GM21723 (cell line): ENCODE data around the gene FAM124B.
"Not testable (repeated sequence)": the region's sequence is repeated elsewhere in the genome, so short reads cannot be mapped to it uniquely, and the experiment has no call there.

Experiments
- ATAC-seq: cut with Tn5 transposase; IDR thresholded peaks from one replicate; pipeline ENCODE4 v1.9.1; 2021; ENCODE audit warnings: mild to moderate bottlenecking, moderate library complexity; ENCODE audit not compliant: unreplicated experiment

Gene FAM124B

DNA sequence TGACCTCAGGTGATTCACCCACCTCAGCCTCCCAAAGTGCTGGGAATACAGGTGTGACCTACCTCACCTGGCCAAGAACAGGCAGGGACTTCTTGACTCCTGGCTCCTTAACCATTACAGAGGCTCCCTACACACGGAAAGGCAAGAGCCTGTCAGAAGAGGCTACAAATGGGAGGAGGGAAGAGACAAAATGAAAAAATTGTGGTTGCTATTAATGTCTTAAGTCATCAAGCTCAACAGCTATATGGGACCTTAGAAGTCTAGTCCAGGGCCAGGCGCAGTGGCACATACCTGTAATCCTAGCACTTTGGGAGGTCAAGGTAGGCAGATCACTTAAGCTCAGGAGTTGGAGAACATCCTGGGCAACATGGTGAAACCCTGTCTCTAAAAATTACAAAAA, 11.5 kb upstream of the FAM124B start:
- no peak for ATAC-seq

DNA sequence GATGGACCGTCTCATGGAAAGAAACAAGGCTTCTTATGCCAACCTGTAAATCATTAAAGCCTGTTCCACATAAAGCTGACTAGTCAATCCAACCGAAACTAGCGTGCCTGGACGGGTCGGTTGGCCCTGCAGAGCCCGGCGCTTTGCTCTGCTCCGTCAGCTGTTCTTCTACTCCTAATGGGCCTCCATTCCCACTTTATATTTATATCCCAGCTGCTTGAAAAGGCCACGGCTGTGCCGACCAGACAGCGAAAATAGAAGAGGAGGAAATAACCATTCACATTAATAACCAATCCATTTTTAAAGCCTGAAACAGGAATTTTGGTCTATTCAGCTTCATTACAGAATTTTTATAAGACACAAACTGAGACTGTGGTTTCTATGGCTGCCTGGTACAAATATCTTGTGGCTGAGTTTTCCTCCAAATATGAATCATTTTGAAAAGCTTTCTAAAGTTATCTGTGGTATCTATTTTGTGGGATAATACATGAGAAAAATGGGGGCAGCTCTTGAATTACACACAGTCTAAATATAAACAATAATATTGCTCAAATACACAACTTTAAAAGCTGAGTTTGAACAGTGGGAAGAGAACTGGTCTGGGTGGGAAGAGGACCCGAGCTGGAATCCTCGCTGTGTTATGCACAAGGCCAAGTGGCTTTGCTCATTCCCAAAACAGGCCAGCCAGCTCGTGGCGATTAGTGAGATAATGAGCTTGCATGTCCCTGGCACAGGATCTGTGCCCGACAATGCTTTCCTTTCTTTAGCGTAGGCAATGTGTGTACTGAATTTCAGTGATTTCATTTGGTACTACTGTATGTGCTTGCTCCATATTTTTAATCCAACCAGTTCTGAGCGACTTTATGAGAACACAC, 10.5 kb upstream of the FAM124B start:
- no peak for ATAC-seq

DNA sequence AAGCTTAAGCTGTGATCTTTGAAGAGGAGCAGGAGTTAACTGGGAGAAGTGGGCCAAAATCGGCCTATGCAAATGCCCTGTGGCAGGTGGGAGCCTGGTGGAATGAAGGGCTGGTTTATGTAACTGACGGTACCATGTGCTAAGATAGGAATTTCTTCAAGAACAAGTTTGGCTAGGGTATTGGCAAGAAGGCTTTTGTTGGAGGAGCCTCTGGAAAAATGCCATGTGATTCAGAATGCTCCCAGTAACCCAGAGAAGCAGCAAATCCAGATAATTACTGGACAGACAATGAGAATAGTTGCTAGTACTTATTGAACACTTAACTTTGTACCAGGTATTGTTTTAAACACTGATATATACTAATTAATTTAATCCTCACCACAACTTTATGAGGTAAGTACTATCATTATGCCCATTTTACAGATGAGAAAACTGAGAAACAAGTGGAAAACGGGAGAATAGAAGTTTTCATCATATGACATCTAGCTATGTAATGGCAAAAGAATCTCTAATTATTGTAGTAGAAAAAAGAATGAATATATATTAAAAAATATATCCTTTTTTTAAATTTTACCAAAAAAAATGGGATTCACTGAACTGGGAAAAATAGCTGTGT, 9.1 kb upstream of the FAM124B start:
- ATAC-seq, result no peak

DNA sequence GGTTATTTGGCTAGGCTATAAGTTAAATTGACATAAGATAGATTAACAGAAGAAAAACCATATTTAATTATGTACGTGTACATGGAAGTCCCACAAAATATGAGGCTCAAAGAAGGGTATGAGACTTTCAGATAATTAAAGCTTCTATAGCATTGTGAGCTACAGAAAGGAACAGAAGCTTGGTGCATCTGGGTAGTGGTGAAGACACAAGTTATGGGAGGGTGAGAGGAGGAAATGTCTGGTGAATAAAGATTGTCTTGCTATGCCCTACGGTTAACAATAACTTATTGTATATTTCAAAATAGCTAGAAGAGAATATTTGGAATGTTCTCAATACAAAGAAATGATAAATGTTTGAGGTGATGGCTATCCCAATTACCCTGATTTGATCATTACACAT, 6.8 kb upstream of the FAM124B start:
- ATAC-seq, result no peak

DNA sequence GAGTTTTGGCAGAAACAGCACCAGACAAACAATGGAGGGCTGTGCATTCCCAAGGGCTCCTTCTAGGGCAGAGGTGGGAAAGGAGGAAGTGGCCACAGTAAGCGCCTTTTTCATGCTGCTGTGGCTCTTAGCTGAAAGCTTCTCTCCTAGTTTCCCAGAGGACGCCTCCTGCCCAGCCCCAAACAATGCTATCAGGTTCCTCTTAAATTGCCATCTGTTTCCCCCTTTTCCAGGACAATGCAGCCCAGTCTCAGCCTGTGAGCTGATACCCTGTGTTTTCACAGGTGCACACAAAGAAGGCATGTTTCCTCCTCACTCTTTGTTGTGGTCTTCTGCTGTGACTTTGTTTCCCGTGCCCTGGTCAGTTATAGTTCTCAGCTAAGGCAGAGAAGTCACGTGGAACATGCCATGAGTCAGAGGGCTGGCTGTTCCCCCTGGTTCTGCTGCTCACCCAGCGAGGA, 5.4 kb upstream of the FAM124B start:
- no peak for ATAC-seq

DNA sequence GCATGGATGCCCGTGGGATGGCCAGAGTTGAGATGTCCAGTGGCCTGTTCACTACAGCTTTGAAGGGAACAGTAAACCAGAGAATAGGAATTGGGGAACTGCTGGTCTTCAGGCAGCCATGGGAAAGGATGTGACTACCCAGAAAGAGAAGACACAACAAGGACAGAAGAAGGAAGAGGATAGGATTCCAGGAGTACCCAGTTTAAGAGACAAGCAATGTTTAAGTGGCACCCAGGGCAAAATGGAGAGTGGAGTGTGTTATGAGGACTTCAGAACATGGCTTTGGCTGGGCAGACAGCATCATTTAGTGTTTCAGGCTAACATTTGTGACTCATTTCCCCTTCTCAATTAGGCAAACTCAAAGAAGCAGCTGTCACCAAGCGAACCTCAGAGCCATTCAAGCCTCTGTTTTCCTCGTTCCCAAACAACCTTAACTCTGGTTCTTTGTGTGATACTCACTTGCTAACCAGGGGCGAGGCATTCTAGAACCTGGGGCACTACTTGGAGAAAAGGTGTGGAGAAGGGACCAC, 4.0 kb upstream of the FAM124B start:
- no peak for ATAC-seq

DNA sequence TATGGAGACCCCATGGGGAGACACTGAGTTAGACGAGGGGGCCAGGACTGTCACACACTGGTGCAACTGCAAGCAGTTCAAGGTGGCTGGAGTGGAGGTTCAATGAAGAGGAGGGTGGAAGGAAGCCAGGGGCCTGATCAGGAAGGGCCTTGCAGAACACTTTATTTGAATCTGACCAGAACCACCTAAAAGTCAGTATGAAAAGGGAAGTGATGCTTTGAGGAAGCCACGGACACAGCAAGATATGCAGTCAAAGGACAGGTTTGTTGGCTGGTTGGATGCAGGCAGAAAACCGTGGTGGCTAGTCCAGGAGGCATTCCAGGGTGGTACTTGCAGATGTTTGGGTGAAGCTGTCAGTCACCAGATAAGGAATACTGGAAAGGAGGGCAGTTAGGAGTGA, 3.5 kb upstream of the FAM124B start:
- ATAC-seq, result peak; percentile 87

DNA sequence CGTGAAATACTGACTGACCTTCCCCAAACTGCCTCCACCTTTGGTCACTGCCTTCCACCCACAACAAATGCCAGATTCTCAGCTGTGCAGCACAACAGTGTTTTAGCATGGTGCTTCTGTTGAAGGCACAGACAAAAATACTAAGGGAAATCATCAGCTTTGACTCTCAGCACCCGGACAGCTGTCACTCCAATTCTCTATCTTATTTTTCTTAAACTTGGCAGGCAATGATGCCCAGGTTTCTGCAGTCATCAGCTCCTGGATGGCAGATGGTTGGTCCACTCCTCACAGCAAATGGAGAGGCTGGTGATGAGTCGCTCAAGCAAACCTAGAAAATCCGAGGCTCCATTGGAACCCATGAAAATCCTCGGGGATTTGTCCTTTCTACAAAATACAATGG, 2.9 kb upstream of the FAM124B start:
- no peak for ATAC-seq

DNA sequence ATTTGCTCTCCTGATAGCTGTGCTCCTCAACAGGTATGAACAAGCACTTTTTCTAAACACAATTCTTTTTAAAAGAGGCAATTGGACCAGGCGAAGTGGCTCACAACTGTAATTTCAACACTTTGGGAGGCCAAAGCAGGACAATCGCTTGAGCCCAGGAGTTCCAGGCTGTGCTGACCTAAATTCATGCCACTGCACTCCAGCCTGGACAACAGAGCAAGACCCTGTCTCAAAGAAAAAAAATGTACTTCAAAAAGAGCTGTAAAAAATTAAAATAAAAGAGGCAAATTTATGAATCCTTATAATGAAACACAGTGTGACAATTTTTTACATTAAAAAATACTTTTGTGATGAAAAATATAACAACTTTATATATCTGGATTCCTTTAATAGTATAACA, 1.8 kb upstream of the FAM124B start:
- ATAC-seq, result no peak

DNA sequence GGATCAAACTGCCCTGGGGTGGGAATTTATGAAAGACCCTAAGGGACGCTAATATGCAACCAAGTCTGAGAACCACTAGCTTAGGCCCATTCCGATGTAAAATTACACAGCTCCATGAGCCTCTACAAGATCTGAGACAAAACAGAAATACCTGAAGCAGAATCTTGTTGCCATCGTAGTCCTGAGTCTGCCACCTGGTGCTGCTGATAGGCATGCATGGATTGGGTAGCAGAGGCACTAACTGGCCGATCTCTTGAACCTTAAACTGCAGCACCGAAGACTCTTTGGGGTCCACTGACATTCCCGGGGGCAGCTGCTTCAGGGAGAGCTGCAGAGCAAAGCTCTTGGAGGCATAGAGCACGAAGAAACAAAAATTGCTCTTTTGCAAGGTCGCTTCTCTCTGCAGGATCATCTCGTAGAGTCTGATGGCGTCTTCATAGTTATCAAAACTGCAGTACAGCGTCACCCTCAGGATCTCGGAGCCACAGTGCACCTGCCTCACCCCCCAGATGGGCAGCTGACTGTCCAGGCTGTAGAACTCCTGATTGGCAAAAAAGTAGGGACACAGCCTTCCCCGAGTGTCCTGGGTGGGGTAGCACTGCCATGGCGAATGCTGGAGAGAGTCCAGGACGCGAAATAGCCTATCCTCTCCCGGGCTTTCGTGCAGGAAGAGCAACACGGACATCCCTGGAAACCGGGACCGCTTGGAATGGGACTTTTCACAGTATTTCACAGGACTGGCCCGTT, 848 bp downstream of the FAM124B start:
- ATAC-seq, result no peak

DNA sequence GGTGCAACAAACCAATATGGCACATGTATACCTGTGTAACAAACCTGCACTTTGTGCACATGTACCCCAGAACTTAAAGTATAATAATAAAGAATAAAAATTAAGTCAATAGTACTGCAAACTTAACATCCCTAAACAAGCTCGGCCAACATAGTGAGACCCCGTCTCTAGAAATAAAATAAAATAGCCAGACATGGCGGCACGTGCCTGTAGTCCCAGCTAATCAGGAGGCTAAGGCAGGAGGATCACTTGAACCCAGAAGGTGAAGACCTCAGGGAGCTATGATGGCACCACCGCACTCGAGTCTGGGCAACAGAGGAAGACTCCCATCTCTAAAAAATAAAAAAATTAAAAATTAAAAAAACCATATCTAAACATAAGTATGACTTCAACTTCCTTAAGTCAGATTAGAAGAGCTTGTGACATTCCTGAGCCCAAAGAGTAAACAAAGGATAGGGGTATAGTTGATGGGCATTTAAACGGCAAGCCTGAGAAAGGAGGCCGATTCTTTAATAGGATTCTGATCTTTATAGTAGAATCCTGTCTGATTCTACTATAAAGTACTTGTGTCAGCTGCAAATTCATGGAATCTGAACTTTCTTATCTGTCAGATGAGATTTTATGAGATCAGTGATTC, 1.6 kb downstream of the FAM124B start:
- ATAC-seq, result no peak

DNA sequence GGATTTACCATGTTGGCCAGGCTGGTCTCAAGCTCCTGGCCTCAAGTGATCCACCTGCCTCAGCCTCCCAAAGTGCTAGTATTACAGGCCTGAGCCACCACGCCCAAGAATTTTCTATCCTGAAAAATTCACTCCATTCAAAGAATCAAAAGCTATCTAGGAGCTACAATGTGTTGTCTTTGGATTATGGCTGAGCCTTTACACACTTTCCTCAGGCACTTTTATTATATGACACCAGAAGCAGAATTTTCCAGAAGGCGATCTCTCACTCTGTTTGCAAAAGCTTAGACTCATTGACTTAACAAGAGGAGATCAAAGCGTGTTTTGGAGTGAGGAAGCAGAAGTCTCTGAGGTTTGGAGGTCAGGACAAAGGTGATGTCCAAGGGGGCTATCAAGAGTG, 3.6 kb downstream of the FAM124B start:
- ATAC-seq, result no peak

DNA sequence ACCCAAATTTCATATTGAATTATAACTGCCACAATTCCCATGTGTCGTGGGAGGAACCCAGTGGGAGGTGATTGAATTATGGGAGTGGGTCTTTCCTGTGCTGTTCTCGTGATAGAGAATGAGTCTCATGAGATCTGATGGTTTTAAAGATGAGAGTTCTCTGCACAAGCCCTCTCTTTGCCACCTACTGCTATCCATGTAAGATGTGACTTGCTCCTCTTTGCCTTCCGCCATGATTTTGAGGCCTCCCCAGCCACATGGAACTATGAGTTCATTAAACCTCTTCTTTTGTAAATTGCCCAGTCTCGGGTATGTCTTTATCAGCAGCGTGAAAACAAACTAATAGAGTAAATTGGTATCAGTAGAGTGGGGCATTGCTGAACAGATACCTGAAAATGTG, 4.8 kb downstream of the FAM124B start:
- not testable (repeated sequence) for ATAC-seq

DNA sequence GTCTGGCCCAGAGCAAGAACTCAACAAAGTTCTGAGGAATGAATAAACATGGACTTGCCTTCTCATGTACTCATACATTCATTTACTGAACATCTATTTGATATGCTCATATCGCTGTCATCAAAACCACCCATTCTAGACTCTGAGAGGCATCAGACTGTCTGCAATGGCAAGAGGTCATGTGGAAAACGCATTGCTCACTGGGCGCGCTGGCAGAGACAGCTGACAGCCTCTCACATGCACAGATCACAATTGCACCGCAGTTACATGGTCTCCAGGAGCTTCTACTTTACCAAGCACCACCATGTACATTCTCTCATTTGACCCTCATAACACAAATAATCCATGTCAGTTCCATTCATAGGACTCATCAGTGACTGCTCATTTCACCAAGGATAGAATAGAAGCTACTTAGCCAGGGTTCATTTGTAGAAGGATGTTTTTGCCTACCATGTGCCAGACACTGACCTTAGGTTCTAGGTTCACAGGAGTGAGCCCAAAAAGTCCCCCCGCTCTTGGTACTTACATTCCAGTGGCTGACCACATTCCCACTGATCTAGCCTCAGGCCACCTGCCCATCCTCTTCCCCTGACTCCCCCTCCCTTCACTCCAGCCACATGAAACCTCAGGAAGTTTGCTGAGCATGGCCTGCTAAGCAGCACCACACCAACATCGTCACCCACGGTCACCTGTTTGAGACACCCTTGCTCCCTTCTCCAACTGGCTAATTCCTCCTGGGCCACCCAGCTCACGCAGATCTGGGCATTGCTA, 6.1 kb downstream of the FAM124B start:
- no peak for ATAC-seq

DNA sequence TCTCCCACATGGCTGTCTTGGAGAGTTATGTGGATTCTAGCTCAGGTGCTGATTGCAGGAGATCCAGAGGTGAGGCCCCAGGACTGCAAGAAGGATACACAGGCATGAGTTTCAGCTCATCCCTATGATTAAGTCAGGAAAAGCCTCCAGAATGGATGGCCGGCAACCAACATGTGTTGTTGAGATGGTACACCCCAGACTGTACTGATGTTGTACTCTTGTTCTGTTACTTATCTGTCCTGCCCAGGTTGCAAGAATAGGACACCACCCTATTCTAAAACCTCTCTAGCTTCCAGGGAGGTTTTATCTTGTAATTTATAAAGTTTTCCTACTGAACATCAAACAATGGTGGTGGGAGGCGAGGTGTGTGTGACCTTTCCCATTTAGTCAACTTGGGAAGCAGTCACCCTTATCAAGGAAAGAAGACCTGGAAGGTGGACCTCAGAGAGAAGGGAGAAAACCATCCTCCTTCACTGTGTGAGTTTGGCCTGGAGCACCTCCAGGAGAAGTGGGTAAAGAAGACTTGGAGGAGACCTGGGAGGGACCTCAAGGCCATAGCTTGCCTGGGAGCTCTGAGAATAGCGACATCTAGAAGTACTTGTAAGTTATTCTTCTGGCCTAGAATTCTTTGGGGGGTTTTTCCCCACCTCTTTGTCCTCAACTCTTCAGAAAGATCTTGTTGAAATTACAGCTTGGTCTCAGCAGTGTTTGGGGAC, 8.6 kb downstream of the FAM124B start:
- no peak for ATAC-seq

DNA sequence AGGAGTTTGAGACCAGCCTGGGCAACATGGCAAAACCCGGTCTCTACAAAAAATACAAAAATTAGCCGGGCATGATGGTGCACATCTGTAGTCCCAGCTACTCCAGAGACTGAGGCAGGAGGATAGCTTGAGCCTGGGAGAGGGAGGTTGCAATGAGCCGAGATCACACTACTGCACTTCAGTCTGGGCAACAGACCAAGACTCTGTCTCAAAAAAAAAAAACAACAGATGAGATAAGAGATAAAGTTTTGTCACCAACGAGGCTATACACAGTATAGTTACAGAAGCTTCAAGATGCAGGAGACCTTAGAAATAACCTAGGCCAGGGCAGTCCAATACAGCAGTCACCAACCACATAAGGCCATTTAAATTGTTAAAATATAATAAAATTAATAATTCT, 9.4 kb downstream of the FAM124B start:
- no peak for ATAC-seq

DNA sequence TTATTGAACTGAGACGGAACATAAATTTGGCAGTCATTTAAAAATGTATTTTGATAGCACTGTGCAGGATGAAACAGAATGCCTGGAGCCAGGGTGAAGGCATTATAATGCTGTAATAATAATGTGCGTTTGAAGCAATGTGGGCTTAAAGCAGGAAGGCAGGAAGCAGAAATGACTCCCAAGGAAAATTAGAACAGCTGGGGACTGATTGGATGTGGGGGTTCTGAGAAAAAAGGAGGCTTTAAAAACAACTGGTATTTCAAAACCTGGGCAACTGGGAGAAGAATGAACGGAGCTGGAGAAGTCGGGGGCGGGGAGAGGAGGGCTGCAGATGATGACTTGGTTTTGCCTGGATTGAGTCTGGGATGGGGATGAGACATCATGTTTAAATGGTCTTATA, 12.6 kb downstream of the FAM124B start:
- ATAC-seq, result no peak

DNA sequence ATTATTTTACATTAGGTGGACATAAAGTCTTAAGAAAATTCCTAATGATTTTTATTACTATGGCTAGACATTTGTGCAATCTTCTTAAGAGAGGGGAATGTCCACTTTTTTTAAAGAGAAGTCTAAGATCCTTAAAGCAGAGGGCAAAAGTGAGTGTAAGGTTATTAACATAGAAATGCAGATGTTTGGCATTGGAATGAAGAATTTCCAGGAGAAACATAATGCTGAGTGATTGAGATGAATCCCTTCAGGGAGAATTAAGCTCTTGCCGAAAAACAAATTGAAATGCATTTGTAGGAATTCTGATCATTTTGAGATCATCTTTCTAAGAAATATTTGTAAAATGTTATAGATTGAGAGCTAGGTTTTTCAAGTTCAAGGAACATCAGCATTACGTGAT, 15.0 kb downstream of the FAM124B start:
- no peak for ATAC-seq

DNA sequence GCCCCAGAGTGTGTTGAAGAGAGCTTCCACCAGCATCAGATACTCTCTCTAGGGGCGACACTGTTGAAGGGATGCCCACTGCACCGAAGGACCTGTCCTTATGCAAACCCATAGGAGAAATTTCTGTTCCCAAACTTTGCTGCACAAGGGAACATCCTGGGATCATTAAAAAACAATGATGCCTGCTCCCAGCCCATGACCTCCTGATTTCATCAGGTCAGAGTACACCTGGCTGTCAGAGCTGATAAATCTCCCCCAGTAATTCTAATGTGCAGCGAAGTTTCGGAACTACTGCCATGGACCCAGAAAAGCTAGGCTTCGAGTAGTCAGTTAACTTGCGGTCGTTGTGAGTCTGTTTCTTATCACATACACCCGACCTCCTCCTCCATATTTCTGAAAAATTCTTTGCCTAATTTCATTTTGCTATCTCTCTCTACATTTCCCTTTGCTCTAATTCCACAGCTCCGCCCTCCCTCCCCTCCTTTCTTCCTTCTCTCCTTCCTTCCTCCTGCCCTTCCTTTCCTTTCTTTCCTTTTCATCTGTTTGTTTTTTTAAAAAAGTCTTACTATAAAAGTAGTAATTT, 18.8 kb downstream of the FAM124B start:
- ATAC-seq, result no peak
